ENCODE data around the gene MAP3K20.
"Not testable (repeated sequence)": the region's sequence is repeated elsewhere in the genome, so short reads cannot be mapped to it uniquely, and the experiment has no call there.

MAP3K20 gene

DNA sequence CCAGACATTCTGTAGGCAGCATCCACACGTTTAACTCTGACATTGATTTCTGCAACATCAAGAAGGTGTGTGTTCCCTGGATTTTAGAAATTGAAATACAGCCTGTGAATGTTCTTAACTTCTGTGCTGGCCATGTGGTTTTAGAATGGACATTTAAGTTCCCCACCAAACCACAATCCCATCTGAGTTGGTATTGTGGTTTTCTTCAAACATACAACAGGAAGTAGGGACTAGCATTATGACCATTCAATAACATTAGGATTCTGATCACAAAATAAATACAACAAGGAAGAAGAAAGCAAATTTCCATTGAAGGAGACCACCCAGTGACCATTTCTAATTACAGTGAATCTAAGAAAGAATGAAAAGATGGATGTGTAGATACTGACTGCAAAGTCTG lies 51.2 kb downstream of the MAP3K20 start:
- peak; percentile 55 for DNase-seq

DNA sequence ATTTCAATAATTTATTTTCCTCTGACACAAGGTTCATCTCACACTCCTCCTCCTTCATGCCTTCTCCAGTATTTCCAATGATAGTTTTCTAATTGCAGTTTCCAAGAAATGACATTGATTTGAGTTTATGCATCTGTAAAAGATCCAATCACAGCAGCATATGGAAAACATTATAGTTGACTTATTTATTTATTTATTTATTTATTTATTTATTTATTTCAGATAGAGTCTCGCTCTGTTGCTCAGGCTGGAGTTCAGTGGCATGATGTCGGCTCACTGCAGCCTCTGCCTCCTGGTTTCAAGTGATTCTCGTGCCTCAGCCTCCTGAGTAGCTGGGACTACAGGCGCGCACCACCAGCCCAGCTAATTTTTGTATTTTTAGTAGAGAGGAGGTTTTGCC lies 52.5 kb downstream of the MAP3K20 start:
- DNase-seq, result not testable (repeated sequence)

DNA sequence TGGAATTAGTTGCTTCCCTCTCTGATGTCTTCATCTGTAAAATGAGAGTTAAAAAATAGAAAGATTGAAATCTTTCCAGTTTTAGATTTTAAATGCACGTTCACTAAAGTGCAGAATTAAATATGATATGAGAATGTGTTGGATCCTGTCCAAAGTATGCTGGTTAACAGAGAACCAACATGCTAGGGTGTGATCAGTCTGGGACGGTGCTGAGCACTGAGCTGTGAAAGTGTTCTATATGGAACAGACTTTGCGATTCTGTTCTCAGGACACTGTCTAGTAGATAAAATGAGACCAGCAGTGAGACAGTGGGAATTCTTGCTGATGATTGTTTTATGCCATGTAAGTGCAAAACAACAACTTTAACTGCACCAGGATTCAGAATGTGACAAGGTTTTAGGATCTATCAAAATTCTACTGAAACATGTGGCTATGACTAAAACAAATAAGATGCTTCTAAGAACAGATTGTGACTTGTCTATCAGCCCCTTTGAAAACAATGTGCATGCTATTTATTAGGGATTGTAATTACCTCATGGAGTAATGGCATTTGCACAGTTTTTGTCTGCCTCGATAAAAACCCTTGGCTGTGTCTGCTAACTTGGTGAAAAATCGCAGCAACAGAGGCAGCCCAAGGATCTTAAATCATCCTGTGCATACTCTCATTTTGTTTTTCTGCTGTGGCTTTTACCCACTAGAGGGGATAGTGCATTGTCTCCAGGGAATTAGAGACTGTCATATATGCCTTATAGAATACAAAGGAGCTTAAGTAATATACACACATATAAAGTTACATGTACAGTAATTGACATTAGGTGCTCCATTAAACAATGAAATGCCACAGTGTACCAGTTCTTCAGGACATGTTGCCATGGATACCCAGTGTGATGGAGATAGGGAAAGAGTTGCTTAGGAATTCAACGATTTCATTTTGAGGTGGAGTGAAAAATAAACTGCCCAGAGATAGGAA lies 55.1 kb downstream of the MAP3K20 start:
- no peak for DNase-seq

DNA sequence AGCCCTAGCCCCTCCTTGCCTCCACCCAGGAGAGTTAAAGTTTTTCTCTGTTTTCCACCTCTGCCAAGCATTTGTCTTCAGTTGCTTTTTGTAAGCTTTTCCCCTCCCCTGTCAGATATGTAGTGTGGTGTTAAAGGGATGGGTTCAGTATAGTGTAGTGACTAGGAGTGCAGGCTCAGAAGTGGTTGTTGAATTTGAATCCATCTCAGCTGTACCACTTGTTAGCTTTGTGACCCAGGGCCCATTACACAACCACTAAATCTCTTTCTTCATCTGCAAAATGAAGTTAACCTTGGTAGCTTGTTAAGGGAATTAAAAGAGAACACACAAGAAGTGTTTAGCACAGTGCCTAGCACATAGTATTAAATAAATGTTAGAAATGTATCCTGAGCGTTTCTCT lies 56.9 kb downstream of the MAP3K20 start:
- no peak for DNase-seq

DNA sequence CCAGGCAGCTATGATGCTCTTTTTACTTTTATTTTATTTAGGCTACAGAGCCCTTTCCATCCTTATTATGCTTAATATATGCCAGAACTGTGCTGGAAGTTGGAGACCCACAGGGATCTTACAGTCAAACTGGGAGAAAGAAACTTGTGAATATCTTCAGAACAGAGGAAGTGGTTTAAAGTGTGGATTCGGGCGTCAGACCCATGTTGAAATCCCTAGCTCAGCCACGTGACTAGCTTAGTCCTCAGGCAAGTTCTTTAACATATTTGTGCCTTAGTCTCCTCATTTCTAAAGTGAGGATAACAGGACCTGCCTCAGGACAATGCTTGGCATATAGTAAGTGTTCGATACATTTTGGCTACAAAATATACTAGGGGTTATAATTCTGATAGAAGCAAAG lies 59.1 kb downstream of the MAP3K20 start:
- DNase-seq, result peak; percentile 73

DNA sequence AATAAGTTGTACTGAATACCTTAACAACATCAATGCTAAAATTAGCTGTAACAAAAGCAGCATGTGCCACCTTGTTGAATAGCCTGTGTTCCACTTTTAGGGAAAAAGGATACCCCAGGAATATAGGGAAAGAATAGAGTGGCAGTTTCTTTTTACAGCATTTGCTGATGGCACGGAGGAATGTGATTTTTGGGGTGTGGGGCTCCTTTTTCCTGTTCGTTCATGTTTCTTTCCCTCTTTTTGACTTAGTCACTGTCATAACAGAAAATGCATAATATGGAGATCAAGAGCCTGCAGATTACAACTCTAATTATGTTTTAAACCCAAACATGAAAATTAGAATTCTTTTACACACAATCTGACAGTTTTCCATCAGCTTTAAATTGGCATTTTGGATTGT lies 60.4 kb downstream of the MAP3K20 start:
- DNase-seq, result no peak

DNA sequence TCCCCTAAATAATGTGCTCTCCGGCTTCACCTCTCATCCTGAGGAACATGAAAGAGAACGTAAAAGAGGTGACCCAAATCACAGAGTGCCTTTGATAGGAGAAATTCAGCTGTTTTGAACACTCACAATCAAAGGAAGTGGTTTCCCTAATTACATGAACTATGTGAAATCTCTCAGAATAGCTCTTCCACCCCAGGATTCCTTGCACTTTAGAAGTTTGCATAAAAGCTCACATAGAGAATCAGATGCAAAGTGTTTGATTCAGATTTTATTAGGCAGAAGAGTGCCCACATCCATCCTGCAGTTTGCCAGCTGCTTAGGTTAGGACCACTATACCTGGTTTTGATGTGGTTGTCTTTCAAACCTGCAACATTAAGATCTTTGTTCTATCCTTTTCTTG lies 61.0 kb downstream of the MAP3K20 start:
- DNase-seq, result no peak

DNA sequence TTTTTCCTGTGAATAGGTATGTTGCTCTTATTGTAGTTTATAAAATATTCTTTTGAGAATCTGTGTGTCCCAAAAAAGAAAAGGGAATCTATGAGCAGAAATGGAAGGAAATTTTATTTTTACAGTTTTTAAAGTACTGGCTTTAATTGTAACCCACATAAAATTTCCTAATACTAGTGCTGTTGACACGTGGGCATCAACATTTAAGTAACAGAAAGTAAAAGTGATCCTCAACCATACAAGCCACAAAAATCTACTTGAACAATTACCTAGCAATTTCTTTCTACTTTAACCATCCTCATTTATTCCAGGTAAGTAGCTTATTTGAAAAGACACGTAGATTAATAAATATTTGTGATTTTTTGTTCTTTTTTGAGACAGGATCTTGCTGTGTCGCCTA lies 62.0 kb downstream of the MAP3K20 start:
- DNase-seq, result peak; percentile 50

DNA sequence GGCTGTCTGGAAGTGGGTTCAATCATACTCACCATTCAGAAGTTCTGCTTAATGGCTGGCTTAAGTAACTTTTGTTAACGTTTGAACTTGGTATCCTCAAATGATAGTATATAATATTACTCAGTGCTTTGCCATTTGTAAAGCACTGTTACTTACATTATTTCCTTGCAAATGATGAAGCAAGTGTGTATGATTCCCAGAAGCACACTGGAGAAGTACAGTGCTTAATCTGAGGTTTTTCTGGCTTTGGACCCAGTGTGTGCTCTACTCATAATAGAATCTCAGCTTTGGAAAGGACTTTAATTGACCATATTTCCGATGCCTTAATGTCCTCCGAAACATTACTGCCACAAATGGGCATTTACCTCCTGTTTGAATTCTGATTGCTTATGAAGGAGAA lies 63.3 kb downstream of the MAP3K20 start:
- no peak for DNase-seq

DNA sequence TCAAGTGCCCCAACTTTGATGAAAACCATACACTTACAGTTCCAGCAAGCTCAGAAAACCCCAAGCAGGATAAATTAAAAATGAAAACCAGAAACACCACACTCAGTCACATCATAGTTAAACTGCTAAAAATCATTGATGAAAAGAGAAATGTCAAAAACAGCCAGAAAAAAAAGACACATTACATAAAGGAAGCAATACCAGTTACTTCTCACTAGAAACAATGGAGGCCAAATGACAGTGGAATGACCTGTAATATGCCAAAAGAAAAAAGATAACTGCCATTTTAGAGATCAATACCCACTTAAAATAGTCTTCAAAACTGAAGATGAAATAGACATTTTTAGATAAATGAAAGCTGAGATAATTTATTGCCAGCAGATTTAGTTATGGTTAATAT lies 66.0 kb downstream of the MAP3K20 start:
- no peak for DNase-seq

DNA sequence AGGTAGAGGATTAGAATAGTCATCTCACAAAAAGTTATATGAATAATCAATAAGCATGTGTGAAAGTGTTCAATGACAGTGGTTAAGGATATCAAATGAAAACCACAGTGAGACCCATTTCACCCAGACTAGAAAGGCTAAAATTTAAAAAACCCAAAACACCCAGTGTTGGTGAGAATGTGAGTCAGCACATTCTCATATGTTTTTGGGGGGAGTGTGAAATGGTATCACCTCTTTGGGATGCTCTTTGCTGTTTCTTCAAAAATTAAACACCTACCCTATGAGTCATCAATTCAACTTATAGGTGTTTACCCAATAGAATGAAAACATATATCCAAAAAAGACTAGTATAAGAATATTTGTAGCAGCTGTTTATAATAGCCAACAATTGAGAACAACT lies 69.8 kb downstream of the MAP3K20 start:
- no peak for DNase-seq

DNA sequence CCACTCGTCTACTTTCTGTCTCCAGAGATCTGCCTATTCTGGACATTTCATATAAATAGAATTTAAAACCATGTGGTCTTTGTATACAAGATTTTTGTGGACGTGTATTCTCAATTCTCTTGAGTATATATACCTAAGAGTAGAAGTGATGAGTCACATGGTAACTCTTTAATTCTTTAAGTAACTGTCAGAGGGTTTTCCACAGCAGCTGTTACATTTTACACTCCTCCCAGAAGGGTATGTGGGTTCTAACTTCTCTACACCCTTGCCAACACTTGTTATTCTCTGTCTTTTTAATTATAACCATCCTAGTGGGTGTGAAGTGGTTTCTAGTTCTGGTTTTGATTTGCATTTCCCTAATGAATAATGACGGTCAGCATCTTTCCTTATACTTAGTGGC lies 70.9 kb downstream of the MAP3K20 start:
- DNase-seq, result peak; percentile 38

DNA sequence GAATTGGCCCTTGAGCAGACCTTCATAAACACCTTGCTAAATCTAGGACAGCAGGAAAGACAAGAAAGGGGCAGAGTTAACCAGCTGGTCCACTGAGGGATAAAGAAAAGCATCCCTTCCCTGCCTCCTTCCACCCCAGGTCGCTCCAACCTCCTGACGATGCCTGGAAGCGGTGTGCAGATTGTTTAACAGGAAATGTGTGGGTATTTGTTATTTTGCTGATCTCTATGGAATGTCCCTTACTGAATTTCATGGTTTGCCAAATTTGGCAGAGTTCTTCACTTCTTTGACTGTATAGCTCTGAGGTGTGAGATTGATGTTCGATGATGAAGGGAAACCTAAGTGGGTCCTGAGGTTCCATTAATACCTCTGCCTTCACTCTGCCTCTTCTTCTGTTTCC lies 72.9 kb downstream of the MAP3K20 start:
- DNase-seq, result no peak

DNA sequence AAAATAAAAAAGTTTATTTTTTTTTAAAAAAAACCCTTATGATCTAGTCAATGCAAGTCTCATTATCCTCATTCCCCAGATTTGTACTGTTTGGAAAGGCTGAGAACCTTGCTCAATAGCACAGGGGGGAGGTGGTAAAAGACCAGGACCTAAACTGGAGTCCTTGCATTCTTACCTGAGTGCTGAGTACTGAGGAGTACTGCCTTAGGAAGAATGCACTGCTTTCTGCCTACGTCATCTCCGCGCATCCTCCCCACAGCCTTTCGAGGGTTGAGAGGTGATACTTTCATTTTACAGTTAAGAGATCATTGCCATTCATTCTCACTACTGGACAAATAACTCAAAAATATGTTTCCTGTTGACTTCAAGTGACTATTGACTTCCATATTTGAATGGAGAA lies 73.8 kb downstream of the MAP3K20 start:
- no peak for DNase-seq

DNA sequence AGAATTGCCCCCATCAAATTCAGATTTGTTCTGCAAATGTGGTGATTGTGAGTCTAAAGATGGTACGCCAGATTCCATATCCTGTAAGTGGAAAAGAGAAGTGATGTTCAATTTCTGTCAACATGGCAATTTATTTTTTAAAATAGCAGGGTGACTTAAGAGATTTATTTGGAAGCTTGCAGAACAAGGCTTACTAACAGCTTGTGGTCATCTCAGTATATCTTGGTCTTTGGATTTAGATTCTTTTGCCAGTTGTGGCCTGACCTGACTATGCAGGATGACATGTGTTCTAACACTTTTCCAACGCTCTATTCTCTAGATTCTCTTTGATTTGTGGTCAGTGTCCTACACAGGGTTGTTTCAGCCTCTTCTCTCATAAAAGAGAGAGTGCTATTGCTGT lies 74.4 kb downstream of the MAP3K20 start:
- DNase-seq, result peak; percentile 57

DNA sequence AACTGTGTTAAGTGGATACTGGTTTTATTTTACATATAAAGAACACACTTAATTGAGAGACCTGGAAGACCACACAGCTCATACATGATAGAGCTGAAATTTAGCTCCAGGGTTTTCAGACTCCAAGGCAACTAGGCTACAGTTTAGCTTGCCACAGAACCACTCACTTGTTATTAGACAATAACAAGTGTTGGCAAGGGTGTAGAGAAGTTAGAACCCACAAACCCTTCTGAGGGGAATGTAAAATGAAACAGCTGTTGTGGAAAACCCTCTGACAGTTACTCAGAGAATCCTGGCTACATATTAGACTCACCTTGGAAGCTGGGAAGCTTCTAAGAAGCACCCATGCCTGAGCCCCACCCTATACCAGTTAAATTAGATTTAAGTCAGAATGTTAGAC lies 75.3 kb downstream of the MAP3K20 start:
- DNase-seq, result no peak

DNA sequence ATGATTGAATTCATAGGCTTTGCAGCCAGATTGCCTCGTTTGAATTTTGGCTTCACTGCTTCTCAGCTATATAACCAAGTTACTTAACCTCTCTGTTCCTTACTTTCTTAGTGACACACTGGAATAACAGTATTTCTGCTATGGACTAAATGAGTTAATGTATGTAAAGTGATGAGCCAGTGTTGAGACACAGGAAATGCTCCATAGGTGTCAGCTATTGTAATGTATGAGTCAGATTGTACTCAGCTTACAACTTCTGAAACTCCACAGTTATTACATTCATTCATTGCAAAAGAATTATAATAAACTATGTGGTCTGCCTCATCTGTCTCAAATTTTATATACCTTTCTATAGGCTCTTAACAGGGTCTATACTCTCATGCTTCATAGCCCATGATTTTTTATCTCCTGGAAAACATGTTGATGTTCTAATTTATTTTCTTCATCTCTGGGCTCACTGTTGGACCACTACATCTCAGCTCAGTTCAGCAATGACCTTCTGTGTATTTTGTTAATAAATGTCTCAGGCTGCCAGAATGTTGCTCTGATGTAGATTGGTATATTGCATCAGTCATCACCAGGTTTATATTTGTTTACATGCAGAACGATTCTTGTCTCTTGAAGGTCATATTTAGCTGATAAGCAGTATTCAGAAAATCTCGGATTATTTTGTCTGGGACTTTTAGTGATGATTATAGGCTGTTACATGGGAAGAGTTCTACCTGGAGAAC lies 76.2 kb downstream of the MAP3K20 start:
- peak; percentile 92 for DNase-seq

DNA sequence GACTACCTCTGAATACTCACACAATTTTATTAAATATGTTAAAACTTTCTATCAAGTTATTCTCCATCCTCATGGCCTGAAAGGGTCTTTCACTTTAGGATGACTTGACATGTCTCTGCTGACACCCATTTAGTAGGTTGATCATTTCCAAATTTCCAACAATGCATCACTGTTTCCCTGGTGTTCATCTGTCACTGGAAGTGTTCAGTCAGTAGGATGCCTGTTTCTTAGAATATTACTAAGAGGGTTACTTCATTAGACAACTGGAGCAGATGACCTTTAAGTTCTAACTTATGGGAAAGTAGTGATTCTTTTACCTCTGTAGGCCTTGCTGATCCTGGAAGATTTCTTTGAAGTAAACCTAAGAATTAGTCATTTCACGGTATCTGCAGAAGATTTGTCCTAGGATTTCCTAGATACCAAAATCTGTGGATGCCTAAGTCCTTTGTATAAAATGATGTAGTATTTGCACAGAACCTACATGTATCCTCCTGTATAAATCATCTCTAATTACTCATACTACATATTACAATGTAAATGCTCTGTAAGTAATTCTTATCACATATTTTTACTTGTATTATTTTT lies 77.7 kb downstream of the MAP3K20 start:
- peak; percentile 57 for DNase-seq

DNA sequence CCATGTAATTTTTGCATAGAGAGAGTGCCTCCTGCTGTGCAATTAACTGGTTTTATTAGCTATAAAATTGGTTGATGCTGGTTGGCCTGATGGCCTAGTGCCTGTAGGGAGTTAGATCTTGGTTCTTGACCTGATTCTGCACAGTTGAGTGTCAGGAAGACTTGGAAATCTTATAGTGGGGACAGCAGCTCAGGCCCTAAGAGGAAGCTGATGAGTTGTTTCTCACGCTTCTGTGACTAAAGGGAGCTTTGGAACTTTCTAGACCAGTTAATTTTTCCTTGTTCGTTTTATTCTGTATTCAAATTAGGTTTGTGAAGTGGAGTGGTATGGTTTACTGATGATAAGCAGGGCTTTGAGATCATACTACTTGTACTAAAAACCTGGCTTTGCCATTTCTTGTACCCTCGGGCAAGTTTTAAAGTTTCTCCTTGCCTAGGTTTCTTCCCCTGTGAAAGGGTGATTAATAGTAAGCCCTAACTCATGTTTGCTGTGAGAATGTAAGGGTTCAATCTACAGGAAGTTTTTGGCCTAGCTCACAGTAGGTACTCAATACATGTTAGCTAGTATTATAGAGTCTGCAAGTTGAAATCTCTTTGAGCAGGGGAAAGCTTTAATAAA lies 82.1 kb downstream of the MAP3K20 start:
- DNase-seq, result peak; percentile 27

DNA sequence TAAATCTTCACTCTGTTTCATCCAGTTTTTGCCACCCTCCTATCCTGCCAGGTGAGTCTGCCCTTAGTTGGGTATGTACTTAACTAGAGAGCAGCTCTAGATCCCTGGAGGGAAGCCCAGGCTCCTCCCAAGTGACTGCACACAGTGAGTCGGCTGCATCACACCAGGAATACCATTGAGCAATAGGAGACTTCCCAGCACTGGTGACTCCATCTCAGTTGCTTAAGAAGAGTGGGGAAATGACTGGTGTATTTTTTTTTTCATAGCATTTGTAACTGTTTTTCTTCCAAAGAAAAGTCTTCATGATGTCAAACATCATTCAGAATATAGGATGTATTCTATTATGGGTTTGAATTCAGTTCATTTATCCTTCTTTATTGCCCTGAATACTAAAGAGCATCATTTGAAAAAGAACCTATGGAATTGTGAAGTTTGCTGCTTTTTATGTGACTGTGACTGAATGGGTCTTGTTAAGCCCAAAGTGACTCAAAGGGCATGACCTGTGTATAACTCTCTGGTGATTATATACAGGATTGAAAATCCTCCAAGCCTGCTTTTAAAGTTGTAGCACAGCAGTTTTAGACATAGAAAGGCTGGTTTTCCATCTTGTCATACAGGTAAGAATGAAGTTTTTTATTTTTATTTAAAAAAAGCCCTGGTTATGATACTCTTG lies 84.3 kb downstream of the MAP3K20 start:
- peak; percentile 96 for DNase-seq

DNA sequence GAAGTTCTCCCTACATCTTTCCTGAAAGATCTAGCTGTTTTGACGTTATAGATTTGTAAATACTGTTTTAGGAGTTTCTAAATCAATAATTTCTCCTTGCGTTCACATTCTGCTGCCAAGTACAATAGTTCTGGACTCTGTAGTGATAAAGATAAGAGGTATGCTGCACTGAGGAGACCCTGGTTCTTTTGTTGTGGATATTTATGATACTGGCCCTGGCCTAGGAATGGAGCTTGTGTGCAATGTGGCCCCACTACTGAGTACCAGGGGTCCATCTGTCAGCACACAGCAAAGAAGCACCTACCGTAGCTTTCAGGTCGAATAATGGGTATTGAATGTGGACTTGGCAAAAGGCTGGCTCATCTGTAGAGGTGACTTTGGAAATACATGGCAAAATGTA lies 85.0 kb downstream of the MAP3K20 start:
- no peak for DNase-seq

DNA sequence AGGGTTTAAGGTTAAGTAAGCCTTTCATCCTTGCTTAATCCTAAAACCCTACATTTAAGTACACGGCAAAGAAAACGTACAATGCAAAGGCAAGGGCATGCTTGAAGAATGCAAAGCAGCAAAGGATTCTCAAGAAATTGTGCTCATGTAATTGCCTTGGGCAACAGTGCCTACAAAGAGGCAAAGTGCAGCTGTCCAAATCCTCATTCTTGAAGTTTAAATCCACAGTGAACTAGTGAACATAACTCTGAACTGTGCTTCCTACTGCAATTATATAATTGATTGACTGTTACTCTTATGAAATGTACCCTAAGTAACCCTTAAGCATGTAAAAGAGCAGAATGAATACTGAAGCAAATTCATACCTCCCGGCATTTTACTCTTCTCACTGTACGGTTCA lies 85.4 kb downstream of the MAP3K20 start:
- DNase-seq, result no peak

DNA sequence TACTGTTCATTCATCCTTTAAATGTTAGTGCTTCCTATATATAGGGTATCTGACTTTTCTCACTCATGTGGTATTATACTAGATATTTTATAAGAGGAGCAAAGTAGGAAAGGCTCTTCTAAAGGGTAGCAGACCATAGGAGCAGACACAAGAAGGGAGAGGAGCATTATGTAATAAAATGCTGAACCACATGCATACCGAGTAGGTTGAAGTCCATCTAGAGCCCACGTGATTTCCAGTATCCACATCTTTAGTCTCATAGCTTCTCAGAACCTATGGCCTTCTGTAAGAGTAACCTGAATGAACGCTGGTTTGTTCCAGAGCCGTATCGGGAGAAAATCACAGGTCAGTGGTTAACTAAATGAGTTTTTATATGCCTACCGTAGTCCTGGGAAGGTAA lies 85.9 kb downstream of the MAP3K20 start:
- no peak for DNase-seq

All from inflammatory macrophage treated with lipopolysaccharide for 4 hours (primary cell).